Bronchial epithelial cell (primary cell): ENCODE measurements around the gene SIGLEC5. TPM values are rescaled to one million over a fixed set of nuclear protein-coding genes. Genes with fewer than 3 reads are reported as not detected.

Experiments used
- DNase-seq: peaks from one replicate; pipeline ENCODE4 v3.0.0-alpha.2; 2010; ENCODE audit warnings: low read depth
- FAIRE-seq: peaks from 2 replicates; lab custom pipeline; 2011; peaks lifted over from hg19 to GRCh38; lab: Jason Lieb, UNC
- H3K27me3 ChIP-seq: 2 replicates; pipeline ENCODE4 v1.5.1; 2011; ENCODE audit warnings: low read length; ENCODE audit not compliant: control insufficient read depth, insufficient read depth
- H3K36me3 ChIP-seq: 2 replicates; pipeline ENCODE4 v1.5.1; 2011; ENCODE audit warnings: low read length; ENCODE audit not compliant: control insufficient read depth, insufficient read depth
- H3K4me3 ChIP-seq: 2 replicates; pipeline ENCODE4 v1.5.1; 2011; ENCODE audit warnings: mild to moderate bottlenecking, low read depth, low read length, control low read depth
- total RNA-seq: library from RNA; depleted of rRNA; stranded (reverse); fragments of >200 nt; gene quantifications from 2 replicates; pipeline ENCODE4 v1.2.1, GENCODE V29; 2014
- TF ChIP-seq, protein P1 (sequence below): IDR thresholded peaks from 2 replicates; pipeline ENCODE4 v1.5.1; 2011; ENCODE audit warnings: mild to moderate bottlenecking, moderate library complexity, low read length, control low read depth, inconsistent platforms; ENCODE audit not compliant: insufficient read depth, severe bottlenecking

Gene SIGLEC5
- total RNA-seq, 1 donor from 2014 or later: not detected

DNA sequence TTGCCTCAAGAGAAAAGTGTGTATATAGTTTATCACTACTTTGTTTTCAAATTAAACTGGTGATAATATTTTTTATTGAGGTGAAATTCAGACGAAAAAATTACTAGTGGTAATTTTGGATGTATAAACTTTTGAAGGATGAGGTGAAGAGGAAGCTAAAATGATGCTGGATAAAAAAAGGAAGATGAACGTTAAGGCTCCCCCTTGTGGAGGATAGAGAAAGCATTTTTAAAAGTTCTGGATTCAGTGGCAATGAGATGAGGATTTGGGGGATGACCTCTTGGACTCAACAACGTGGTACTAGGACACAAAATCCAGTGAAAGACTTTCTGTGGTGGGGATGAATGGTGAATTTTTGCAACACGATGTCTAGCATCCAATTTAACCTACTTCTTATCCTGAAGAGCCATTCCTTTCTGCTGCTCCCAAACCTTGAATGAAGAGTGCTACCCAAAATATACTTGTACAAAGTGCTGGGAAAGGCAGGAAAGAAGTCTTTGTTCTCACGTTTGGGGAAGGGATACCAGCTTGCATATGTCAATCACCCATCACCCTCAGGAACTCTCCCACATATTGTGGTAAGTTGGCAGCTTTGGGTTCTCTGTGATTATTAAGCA, 7.3 kb upstream of the SIGLEC5 start:
- Histone ChIP-seq H3K4me3 (no peak overlapping the region), H3K36me3 (no peaks in the 10 kb centered on the region), H3K27me3 (no peaks in the 10 kb centered on the region)
- TF ChIP-seq, protein P1, sequence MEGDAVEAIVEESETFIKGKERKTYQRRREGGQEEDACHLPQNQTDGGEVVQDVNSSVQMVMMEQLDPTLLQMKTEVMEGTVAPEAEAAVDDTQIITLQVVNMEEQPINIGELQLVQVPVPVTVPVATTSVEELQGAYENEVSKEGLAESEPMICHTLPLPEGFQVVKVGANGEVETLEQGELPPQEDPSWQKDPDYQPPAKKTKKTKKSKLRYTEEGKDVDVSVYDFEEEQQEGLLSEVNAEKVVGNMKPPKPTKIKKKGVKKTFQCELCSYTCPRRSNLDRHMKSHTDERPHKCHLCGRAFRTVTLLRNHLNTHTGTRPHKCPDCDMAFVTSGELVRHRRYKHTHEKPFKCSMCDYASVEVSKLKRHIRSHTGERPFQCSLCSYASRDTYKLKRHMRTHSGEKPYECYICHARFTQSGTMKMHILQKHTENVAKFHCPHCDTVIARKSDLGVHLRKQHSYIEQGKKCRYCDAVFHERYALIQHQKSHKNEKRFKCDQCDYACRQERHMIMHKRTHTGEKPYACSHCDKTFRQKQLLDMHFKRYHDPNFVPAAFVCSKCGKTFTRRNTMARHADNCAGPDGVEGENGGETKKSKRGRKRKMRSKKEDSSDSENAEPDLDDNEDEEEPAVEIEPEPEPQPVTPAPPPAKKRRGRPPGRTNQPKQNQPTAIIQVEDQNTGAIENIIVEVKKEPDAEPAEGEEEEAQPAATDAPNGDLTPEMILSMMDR: peak; percentile 32
- FAIRE-seq (no peak), DNase-seq (peak; percentile 1)

DNA sequence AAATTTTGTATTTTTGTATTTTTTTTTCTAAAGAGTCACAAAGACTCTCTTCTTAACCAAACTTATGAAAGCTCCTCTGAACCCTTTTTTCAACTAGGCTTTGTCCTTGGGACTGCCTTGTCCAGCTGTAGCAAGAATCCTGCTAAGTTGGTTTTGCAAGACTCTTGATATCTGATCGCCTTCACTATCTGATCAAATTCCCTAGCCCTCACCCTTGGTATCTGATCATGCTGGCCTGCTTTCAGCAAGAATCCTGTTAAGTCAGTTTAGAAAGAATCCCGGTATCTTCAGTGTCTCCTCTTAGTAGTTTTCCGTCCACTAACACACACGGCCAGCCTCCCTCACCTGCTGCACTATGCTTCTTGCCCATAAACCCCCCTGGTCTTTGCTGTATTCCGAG, 1.9 kb upstream of the SIGLEC5 start:
- Histone ChIP-seq H3K4me3 (no peak overlapping the region), H3K36me3 (no peaks in the 10 kb centered on the region), H3K27me3 (no peaks in the 10 kb centered on the region)
- TF ChIP-seq, protein P1: no peak
- DNase-seq (no peak), FAIRE-seq (no peak)

DNA sequence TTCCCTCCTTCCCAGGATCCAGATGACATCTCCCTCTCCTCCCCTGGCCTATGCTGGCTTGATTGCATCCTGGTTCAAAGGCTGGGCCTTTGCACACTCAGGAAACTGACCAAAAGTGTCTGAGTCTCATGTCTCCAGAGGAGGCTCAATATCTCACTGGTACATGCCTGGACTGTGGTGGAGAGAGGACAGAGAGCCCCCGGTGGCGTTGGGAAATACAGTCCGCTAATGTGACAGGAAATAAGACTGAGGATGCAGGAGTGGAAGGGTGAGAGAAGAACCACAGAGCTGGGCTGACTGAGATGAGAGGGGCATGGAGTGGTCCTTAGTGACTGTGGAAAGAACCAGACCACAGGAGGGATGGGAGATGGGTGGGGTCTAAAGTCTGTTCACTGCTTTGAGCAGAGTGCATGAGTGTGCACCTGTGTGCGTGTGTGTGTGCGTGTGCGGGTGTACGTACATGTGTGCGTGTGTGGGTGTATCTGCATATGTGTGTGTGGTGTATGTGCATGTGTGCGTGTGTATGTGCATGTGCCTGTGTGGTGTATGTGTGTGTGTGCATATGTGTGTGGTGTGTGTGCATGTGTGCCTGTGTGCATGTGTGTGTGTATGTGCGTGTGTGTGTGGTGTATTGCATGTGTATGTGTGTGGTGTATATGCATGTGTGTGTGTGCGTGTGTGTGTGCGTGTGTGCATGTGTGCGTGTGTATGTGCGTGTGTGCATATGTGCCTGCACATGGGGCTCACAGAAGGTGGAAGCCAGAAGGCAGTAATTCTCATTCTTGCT, 1.9 kb downstream of the SIGLEC5 start:
- peak; percentile 98 for FAIRE-seq
- Histone ChIP-seq H3K4me3 (no peak overlapping the region), H3K36me3 (no peaks in the 10 kb centered on the region), H3K27me3 (no peaks in the 10 kb centered on the region)
- TF ChIP-seq, protein P1: no peak
- no peak for DNase-seq

DNA sequence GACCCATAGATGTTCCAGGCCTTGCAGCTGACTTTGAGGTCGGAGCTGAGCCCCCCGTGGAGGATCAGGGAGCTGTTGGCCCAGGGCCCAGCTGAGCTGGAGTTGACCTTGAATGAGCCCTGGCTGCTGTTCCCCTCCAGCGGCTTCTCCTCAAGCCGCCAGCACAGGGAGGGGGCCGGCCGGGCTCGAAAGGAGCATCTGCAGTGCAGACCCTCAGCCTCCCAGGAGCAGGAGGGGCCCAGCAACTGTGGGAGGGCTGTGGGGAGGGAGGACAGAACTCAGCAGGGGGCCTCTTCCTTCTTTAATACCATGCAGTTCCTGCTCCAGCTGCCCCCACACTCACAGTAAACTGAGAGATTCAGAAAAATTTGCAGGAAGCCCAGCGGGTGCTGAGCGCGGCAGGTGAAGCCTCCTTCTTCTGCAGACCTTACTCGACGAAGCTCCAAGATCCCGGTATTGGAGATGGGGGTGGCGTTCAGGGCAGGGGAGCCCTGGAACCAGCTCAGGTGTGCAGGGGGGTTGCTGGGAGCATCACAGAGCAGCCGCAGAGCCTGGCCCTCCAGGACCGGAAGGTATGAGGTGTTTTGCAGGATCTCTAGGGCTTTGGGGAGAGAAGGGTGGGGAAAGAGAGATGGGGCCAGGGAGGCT, 2.6 kb downstream of the SIGLEC5 start:
- FAIRE-seq: no peak
- TF ChIP-seq, protein P1: no peak
- H3K27me3 ChIP-seq: no peaks in the 10 kb centered on the region

DNA sequence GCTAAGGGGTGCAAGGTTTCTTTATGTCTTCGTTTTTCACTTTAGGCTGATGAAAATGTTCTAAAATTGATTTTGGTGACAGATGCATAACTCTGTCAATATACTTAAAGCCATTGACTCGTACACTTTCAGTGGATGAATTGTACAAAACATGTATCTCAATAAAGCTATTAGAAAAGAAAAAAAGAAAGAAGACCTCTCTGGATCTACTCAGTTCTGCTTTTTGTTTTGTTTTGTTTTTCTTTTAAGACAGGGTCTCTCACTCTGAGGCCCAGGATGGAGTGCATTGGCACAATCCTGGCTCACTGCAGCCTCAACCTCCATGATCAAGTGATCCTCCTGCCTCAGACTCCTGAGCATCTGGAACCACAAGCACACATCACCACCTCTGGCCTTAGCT, 3.5 kb downstream of the SIGLEC5 start:
- TF ChIP-seq, protein P1: no peak
- FAIRE-seq: no peak
- Histone ChIP-seq H3K27me3 (no peaks in the 10 kb centered on the region), H3K36me3 (no peaks in the 10 kb centered on the region), H3K4me3 (no peak overlapping the region)
- no peak for DNase-seq

More for the DNA sequence above, 2.6 kb downstream of the SIGLEC5 start:
- Histone ChIP-seq H3K36me3 (no peaks in the 10 kb centered on the region), H3K4me3 (no peak overlapping the region)
- DNase-seq: no peak
